ENCODE data around the gene VEZT. TPM values are rescaled to one million over a fixed set of nuclear protein-coding genes. Genes with fewer than 3 reads are reported as not detected.

The VEZT gene
- total RNA-seq, 1 experiment from 2014 or later, result 46.4 TPM

- no peak overlapping the region for H3K4me2 ChIP-seq (ENCODE audit: low read length)
- no peak overlapping the region for H2AFZ ChIP-seq (ENCODE audit: low read depth, low read length, poor library complexity, severe bottlenecking)
- RAD21 ChIA-PET (ENCODE audit: low non-redundant PET in 1 of 2, low total read pairs in 2 of 2, uncharacterized antibody in 2 of 2, unreplicated experiment in 2 of 2), result no interaction called here
- H3K4me3 ChIP-seq (replicated peaks in 1 of 2; ENCODE audit: low read depth in 1 of 2, low read length in 2 of 2), result no peak overlapping the region
- intact Hi-C loops (cut with micrococcal nuclease), result no loop called here
- H3K9ac ChIP-seq (ENCODE audit: low read length), result no peak overlapping the region
- TF ChIP-seq CEBPB (IDR thresholded peaks at IDR 0.05; ENCODE audit: low read depth), result no peak
- TF ChIP-seq ELF1 (IDR thresholded peaks at IDR 0.05; ENCODE audit: borderline replicate concordance, low read depth), result no peak
- TF ChIP-seq, protein P1, sequence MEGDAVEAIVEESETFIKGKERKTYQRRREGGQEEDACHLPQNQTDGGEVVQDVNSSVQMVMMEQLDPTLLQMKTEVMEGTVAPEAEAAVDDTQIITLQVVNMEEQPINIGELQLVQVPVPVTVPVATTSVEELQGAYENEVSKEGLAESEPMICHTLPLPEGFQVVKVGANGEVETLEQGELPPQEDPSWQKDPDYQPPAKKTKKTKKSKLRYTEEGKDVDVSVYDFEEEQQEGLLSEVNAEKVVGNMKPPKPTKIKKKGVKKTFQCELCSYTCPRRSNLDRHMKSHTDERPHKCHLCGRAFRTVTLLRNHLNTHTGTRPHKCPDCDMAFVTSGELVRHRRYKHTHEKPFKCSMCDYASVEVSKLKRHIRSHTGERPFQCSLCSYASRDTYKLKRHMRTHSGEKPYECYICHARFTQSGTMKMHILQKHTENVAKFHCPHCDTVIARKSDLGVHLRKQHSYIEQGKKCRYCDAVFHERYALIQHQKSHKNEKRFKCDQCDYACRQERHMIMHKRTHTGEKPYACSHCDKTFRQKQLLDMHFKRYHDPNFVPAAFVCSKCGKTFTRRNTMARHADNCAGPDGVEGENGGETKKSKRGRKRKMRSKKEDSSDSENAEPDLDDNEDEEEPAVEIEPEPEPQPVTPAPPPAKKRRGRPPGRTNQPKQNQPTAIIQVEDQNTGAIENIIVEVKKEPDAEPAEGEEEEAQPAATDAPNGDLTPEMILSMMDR (IDR thresholded peaks at IDR 0.05 in 2 of 3, conservative IDR thresholded peaks at IDR 0.05 in 1 of 3; ENCODE audit: borderline replicate concordance in 1 of 3, insufficient read depth in 1 of 3, low read depth in 2 of 3, low read length in 2 of 3), result no peak
- no peak for TF ChIP-seq ATF3 (IDR thresholded peaks at IDR 0.05)
- TF ChIP-seq RAD21 (IDR thresholded peaks at IDR 0.05; ENCODE audit: low read depth), result no peak
- no peak for TF ChIP-seq POLR2AphosphoS5 (IDR thresholded peaks at IDR 0.05; ENCODE audit: low read depth, low read length)
- TF ChIP-seq EGR1 (IDR thresholded peaks at IDR 0.05; ENCODE audit: low read depth), result no peak
- TF ChIP-seq, protein P2, sequence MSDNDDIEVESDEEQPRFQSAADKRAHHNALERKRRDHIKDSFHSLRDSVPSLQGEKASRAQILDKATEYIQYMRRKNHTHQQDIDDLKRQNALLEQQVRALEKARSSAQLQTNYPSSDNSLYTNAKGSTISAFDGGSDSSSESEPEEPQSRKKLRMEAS (IDR thresholded peaks at IDR 0.05), result no peak
- TF ChIP-seq YY1 (IDR thresholded peaks at IDR 0.05; ENCODE audit: extremely low read depth, insufficient replicate concordance, low read depth, low read length), result no peak
- no peak for TF ChIP-seq JUND (IDR thresholded peaks at IDR 0.05)
- no peak for TF ChIP-seq FOSL1 (IDR thresholded peaks at IDR 0.05; ENCODE audit: low read depth)
- no peak for TF ChIP-seq SIN3A (IDR thresholded peaks at IDR 0.05; ENCODE audit: low read depth)
- no peak for TF ChIP-seq SP1 (IDR thresholded peaks at IDR 0.05; ENCODE audit: low read depth)
- H3K27ac ChIP-seq (ENCODE audit: low read depth, low read length), result no peak overlapping the region
- no TSS peak for BruUV-seq (replicated peaks)
- H3K27me3 ChIP-seq (ENCODE audit: insufficient read depth, low read length), result no peaks in the 10 kb centered on the region
- peaks cover 0 to 14% of the 10 kb centered on the region in 2 experiments; a peak in 1 of 4 replicates for H3K36me3 ChIP-seq (ENCODE audit: control insufficient read depth in 1 of 2, insufficient read depth in 2 of 2, low read length in 2 of 2)
- H3K9me3 ChIP-seq (ENCODE audit: control insufficient read depth in 1 of 2, insufficient read depth in 1 of 2, low read depth in 1 of 2, low read length in 2 of 2), result no peaks in the 10 kb centered on the region
- peaks cover 3 to 16% of the 10 kb centered on the region in 2 experiments; a peak in 3 of 4 replicates for H3K4me1 ChIP-seq (ENCODE audit: control insufficient read depth in 1 of 2, insufficient read depth in 2 of 2, low read length in 2 of 2)
- ATAC-seq, result no peak
- POLR2A ChIA-PET, result no interaction called here
- peaks cover 96% of the 10 kb centered on the region for H3K79me2 ChIP-seq (ENCODE audit: insufficient read depth, low read length)
- CTCF ChIA-PET, result interaction anchor here (1.1 kb wide), 1 partner anchor 11 kb away, joined by 3 read pairs; the partner anchor contains the start of gene VEZT
- H4K20me1 ChIP-seq (ENCODE audit: insufficient read depth), result no peaks in the 10 kb centered on the region
- no peak for DNase-seq (ENCODE audit: low read depth, low spot score)
- no peaks in the 10 kb centered on the region for H3K9me2 ChIP-seq (ENCODE audit: insufficient read depth)
Observed at GRCh38 chr12:95228617-95229016, 11.0 kb downstream of the VEZT start.

All from HCT116 (cell line).